Tibial nerve (tissue), 4 donors: ENCODE results near the gene HSPB3. TPM values are rescaled to one million over a fixed set of nuclear protein-coding genes. Genes with fewer than 3 reads are reported as not detected.

Experiments used
- DNase-seq, 2 donors: peaks; one replicate each; pipeline ENCODE4 v3.0.0-alpha.2; 2019; ENCODE audit warnings: low spot score in 2 of 2
- H3K27ac ChIP-seq, 4 donors: fragments of 200-600 bp; sonication (generic) in 3 of 4; one replicate each; pipeline ENCODE4 v1.5.1; 2017 to 2019; ENCODE audit warnings: mild to moderate bottlenecking in 1 of 4
- H3K27me3 ChIP-seq, 2 donors: fragments of 200-600 bp; sonication (generic) in 1 of 2; one replicate each; pipeline versions ENCODE4 v1.5.1 to v1.6.0; 2017 to 2019
- H3K36me3 ChIP-seq, 3 donors: fragments of 200-600 bp; sonication (generic); one replicate each; pipeline ENCODE4 v1.5.1; 2018 to 2019
- H3K4me1 ChIP-seq, 4 donors: fragments of 200-600 bp; sonication (generic) in 3 of 4; one replicate each; pipeline ENCODE4 v1.5.1; 2017 to 2019
- H3K4me3 ChIP-seq, 4 donors: fragments of 200-600 bp; sonication (generic) in 3 of 4; one replicate each; pipeline ENCODE4 v1.5.1; 2017 to 2019; ENCODE audit warnings: mild to moderate bottlenecking in 1 of 4, moderate library complexity in 1 of 4
- H3K9me3 ChIP-seq, 4 donors: fragments of 200-600 bp; sonication (generic) in 3 of 4; one replicate each; pipeline ENCODE4 v1.5.1; 2017 to 2019
- CTCF ChIP-seq, 5 experiments: fragments of 200-600 bp in 3 of 5; fragments of 450-650 bp in 2 of 5; sonication (generic) in 3 of 5; IDR thresholded peaks; one replicate each; pipeline ENCODE4 v1.5.1; 2016 to 2019; ENCODE audit warnings: antibody characterized with exemption in 5 of 5, mild to moderate bottlenecking in 3 of 5, moderate library complexity in 2 of 5
- EP300 ChIP-seq, 2 donors: sonication (generic); formaldehyde crosslinking; IDR thresholded peaks; one replicate each; pipeline ENCODE4 v1.6.1; 2017; ENCODE audit warnings: antibody characterized with exemption in 2 of 2, mild to moderate bottlenecking in 1 of 2
- POLR2A ChIP-seq, 2 donors: fragments of 450-650 bp; IDR thresholded peaks; one replicate each; pipeline ENCODE4 v1.6.1; 2017; ENCODE audit warnings: antibody characterized with exemption in 2 of 2, mild to moderate bottlenecking in 2 of 2, moderate library complexity in 2 of 2
- WGBS, 2 donors: methylation state at CpG; one replicate each; pipeline ENCODE4 v1.1.5; 2018; 5-methylcytosine and 5-hydroxymethylcytosine counted together
- total RNA-seq, 4 donors: library from RNA; depleted of rRNA; stranded (reverse); fragments of >200 nt; gene quantifications; one replicate each; pipeline ENCODE4 v1.1.0, GENCODE V29; 2016

HSPB3 gene
- total RNA-seq, result 1 to 10 TPM in 1 of 4 donors, under 1 TPM in 1, not detected in 2; 0.66 to 1.7 TPM

GRCh38 chr5:54455413-54456157 is at the start of gene HSPB3:
TSS of gene HSPB3 (plus strand) at chr5:54455699. CDS start at chr5:54455790, 91 bp downstream.
- 72 to 87% methylated on average over 18 of the region's 18 CpGs for WGBS, 2 donors
- no peak within 1 kb of the TSS for H3K4me3 ChIP-seq
- DNase-seq, result no peak
- H3K9me3 ChIP-seq, result no peaks in the 10 kb centered on the region
- H3K36me3 ChIP-seq, result no peaks in the 10 kb centered on the region
- peaks cover 0 to 9% (median 3%) of the 10 kb centered on the region in 4 donors for H3K4me1 ChIP-seq
- no peak within 1 kb of the TSS for H3K27ac ChIP-seq
- no peaks in the 10 kb centered on the region for H3K27me3 ChIP-seq
- TF ChIP-seq CTCF (IDR thresholded peaks at IDR 0.05) (no peak), EP300 (IDR thresholded peaks at IDR 0.05) (no peak), POLR2A (IDR thresholded peaks at IDR 0.05) (no peak)

- Histone ChIP-seq H3K36me3 (no peaks in the 10 kb centered on the region), H3K27me3 (no peaks in the 10 kb centered on the region), H3K27ac (no peak overlapping the region), H3K9me3 (no peaks in the 10 kb centered on the region), H3K4me3 (no peak overlapping the region), H3K4me1 (no peaks in the 10 kb centered on the region)
- DNase-seq, result no peak
- TF ChIP-seq EP300 (IDR thresholded peaks at IDR 0.05), result no peak
- no peak for TF ChIP-seq CTCF (IDR thresholded peaks at IDR 0.05)
- TF ChIP-seq POLR2A (IDR thresholded peaks at IDR 0.05), result no peak
- 92 to 96% methylated on average over 2 of the region's 2 CpGs for WGBS, 2 donors
Measured at GRCh38 chr5:54411176-54411575, 44.3 kb upstream of the HSPB3 start.

GRCh38 chr5:54412913-54413312 is 42.6 kb upstream of the HSPB3 start:
- no peaks in the 10 kb centered on the region for H3K9me3 ChIP-seq
- no peak overlapping the region for H3K4me3 ChIP-seq
- no peak for DNase-seq
- H3K4me1 ChIP-seq, result no peaks in the 10 kb centered on the region
- no peaks in the 10 kb centered on the region for H3K36me3 ChIP-seq
- no peak overlapping the region for H3K27ac ChIP-seq
- H3K27me3 ChIP-seq, result no peaks in the 10 kb centered on the region
- 82 to 84% methylated on average over 2 of the region's 2 CpGs for WGBS, 2 donors
- TF ChIP-seq EP300 (IDR thresholded peaks at IDR 0.05) (no peak), POLR2A (IDR thresholded peaks at IDR 0.05) (no peak), CTCF (IDR thresholded peaks at IDR 0.05) (no peak)

GRCh38 chr5:54415147-54415546 is 40.4 kb upstream of the HSPB3 start:
- Histone ChIP-seq H3K27me3 (no peaks in the 10 kb centered on the region), H3K36me3 (no peaks in the 10 kb centered on the region), H3K4me3 (no peak overlapping the region), H3K9me3 (no peaks in the 10 kb centered on the region), H3K4me1 (no peaks in the 10 kb centered on the region), H3K27ac (no peak overlapping the region)
- WGBS, 2 donors, result 93% methylated on average over 3 of the region's 3 CpGs
- no peak for DNase-seq
- TF ChIP-seq CTCF (IDR thresholded peaks at IDR 0.05) (no peak), POLR2A (IDR thresholded peaks at IDR 0.05) (no peak), EP300 (IDR thresholded peaks at IDR 0.05) (no peak)

GRCh38 chr5:54415896-54416601 is 39.5 kb upstream of the HSPB3 start:
- H3K9me3 ChIP-seq, result no peaks in the 10 kb centered on the region
- H3K27me3 ChIP-seq, result no peaks in the 10 kb centered on the region
- no peaks in the 10 kb centered on the region for H3K36me3 ChIP-seq
- no peak overlapping the region for H3K4me3 ChIP-seq
- TF ChIP-seq CTCF (IDR thresholded peaks at IDR 0.05) (no peak), POLR2A (IDR thresholded peaks at IDR 0.05) (no peak), EP300 (IDR thresholded peaks at IDR 0.05) (no peak)
- no peak overlapping the region for H3K27ac ChIP-seq
- DNase-seq, result no peak
- no peaks in the 10 kb centered on the region for H3K4me1 ChIP-seq
